ENCODE measurements around the gene ZRANB1.
"Not testable (repeated sequence)": the region's sequence is repeated elsewhere in the genome, so short reads cannot be mapped to it uniquely, and the experiment has no call there.

The ZRANB1 gene

GRCh38 chr10:124941823-124942222 is at the start of gene ZRANB1:
TSS of gene ZRANB1 (plus strand) at chr10:124942123. CDS start at chr10:124942494, 371 bp downstream.
- no peak for DNase-seq (ENCODE audit: low read depth)

GRCh38 chr10:124892905-124893304 is 49.0 kb upstream of the ZRANB1 start:
- no peak for DNase-seq (ENCODE audit: low read depth)

GRCh38 chr10:124894569-124895215 is 47.2 kb upstream of the ZRANB1 start:
- no peak for DNase-seq (ENCODE audit: low read depth)

- no peak for DNase-seq (ENCODE audit: low read depth)
Observed at GRCh38 chr10:124896751-124897150, 45.2 kb upstream of the ZRANB1 start.

GRCh38 chr10:124898471-124898870 is 43.5 kb upstream of the ZRANB1 start:
- DNase-seq (ENCODE audit: low read depth) = no peak

- DNase-seq (ENCODE audit: low read depth) = no peak
Observed at GRCh38 chr10:124899151-124899550, 42.8 kb upstream of the ZRANB1 start.

GRCh38 chr10:124902462-124902861 is 39.5 kb upstream of the ZRANB1 start:
- DNase-seq (ENCODE audit: low read depth) = no peak

- no peak for DNase-seq (ENCODE audit: low read depth)
Observed at GRCh38 chr10:124903111-124903510, 38.8 kb upstream of the ZRANB1 start.

GRCh38 chr10:124904796-124905195 is 37.1 kb upstream of the ZRANB1 start:
- no peak for DNase-seq (ENCODE audit: low read depth)

GRCh38 chr10:124906551-124907001 is 35.3 kb upstream of the ZRANB1 start:
- no peak for DNase-seq (ENCODE audit: low read depth)

GRCh38 chr10:124909563-124909962 is 32.4 kb upstream of the ZRANB1 start:
- no peak for DNase-seq (ENCODE audit: low read depth)

GRCh38 chr10:124911124-124912067 is 30.5 kb upstream of the ZRANB1 start:
- DNase-seq (ENCODE audit: low read depth) = no peak

- no peak for DNase-seq (ENCODE audit: low read depth)
Observed at GRCh38 chr10:124912101-124912886, 29.6 kb upstream of the ZRANB1 start.

- DNase-seq (ENCODE audit: low read depth) = no peak
Observed at GRCh38 chr10:124913167-124913566, 28.8 kb upstream of the ZRANB1 start.

GRCh38 chr10:124914398-124914797 is 27.5 kb upstream of the ZRANB1 start:
- not testable (repeated sequence) for DNase-seq (ENCODE audit: low read depth)

- DNase-seq (ENCODE audit: low read depth) = no peak
Observed at GRCh38 chr10:124916098-124916584, 25.8 kb upstream of the ZRANB1 start.

- DNase-seq (ENCODE audit: low read depth) = peak; percentile 95
Observed at GRCh38 chr10:124916585-124917427, 25.1 kb upstream of the ZRANB1 start.

- peak; percentile 17 for DNase-seq (ENCODE audit: low read depth)
Observed at GRCh38 chr10:124917428-124918190, 24.3 kb upstream of the ZRANB1 start.

GRCh38 chr10:124918191-124918830 is 23.6 kb upstream of the ZRANB1 start:
- no peak for DNase-seq (ENCODE audit: low read depth)

- DNase-seq (ENCODE audit: low read depth) = no peak
Observed at GRCh38 chr10:124918906-124919305, 23.0 kb upstream of the ZRANB1 start.

Measured in activated T-cell treated with anti-CD3 and anti-CD28 coated beads for 1 hour (primary cell).